Measurements from ENCODE around the gene ACAP1. TPM values are rescaled to one million over a fixed set of nuclear protein-coding genes. Genes with fewer than 3 reads are reported as not detected.

ACAP1 gene
- total RNA-seq, 1 donor from 2014 or later = 0.81 TPM

DNA sequence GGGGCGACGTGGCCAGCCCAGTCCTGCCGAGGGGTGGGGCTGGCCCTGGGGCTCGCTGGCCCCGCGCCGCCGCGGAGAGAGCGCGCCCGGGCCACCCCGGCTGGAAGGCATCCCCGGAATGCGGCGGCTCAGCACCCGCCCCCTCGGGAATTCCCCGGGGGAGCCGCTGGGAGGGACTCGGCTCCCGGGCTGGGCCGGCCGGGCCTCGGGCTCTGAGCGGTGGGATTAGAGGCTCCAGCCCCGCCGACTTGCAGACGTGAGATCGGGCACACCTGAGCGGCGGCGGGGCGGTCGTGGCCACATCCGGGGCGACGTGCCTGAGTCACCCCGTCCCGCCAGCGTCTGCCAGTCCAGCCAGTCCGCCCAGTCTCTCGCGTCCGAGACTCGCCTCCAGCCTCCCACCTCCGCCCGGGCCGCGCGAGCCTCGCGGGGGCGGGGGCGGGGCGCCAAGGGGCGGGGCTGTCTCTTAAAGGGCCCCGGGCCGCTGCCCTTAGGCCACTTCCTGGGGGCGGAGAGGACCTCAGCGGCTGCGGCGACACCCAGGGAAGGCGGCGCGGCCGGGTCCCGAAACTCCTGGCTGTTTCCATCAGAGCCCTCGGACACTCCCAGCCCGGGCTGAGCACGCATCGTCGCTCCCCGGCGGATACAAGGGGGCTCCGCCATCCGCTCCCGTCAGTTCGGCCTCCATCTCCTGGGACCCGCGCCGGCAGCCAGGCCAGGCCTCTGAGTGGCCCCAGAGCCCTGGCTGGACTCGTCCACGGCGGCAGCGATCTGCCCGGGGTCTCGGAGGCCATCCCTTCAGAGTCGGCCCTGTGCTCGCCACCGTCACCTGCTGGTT lies 15.6 kb downstream of the ACAP1 start, which contains the start of gene KCTD11:
Gene KCTD11 (plus strand): TSS at position 498 of the 838 bp plus-strand sequence.
- DNase-seq (ENCODE audit: low read depth) = no peak
- H3K4me3 ChIP-seq (ENCODE audit: low read depth, low read length) = peak within 1 kb of the TSS; percentile 80
- TF ChIP-seq, protein P1, sequence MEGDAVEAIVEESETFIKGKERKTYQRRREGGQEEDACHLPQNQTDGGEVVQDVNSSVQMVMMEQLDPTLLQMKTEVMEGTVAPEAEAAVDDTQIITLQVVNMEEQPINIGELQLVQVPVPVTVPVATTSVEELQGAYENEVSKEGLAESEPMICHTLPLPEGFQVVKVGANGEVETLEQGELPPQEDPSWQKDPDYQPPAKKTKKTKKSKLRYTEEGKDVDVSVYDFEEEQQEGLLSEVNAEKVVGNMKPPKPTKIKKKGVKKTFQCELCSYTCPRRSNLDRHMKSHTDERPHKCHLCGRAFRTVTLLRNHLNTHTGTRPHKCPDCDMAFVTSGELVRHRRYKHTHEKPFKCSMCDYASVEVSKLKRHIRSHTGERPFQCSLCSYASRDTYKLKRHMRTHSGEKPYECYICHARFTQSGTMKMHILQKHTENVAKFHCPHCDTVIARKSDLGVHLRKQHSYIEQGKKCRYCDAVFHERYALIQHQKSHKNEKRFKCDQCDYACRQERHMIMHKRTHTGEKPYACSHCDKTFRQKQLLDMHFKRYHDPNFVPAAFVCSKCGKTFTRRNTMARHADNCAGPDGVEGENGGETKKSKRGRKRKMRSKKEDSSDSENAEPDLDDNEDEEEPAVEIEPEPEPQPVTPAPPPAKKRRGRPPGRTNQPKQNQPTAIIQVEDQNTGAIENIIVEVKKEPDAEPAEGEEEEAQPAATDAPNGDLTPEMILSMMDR (conservative IDR thresholded peaks at IDR 0.05; ENCODE audit: low read depth, low read length) = no peak

DNA sequence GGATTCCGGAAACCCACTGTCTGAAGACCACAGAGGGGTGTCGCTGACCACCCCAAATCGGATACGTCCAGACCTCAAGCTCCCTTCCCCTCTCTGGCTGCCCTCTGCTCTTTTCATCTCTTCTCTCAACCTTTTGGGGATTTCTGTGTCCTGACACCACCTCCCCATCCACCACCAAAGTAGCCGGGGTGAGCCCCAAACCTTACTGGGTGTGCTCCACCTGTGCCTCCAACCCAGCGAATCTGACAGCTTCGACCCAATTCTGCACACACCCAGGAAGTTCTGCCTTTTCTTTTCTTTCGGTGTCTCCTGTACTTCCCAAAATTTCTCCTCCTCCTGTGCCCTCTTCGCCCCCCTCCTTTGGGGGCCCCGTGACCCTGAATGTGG lies 16.2 kb downstream of the ACAP1 start:
- DNase-seq (ENCODE audit: low read depth) = no peak
- TF ChIP-seq, protein P1 (conservative IDR thresholded peaks at IDR 0.05; ENCODE audit: low read depth, low read length) = peak; percentile 56

DNA sequence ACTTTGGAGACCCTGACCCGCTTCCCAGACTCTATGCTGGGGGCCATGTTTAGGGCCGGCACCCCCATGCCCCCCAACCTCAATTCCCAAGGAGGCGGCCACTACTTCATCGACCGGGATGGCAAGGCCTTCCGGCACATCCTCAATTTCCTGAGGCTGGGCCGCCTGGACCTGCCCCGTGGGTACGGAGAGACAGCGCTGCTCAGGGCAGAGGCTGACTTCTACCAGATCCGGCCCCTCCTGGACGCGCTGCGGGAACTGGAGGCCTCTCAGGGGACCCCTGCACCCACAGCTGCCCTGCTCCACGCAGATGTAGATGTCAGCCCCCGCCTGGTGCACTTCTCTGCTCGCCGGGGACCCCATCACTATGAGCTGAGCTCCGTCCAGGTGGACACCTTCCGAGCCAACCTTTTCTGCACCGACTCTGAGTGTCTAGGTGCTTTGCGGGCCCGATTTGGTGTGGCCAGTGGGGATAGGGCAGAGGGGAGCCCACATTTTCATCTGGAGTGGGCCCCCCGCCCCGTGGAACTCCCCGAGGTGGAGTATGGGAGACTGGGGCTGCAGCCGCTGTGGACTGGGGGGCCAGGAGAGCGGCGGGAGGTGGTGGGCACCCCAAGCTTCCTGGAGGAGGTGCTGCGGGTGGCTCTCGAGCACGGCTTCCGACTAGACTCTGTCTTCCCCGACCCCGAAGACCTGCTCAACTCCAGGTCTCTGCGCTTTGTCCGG lies 16.7 kb downstream of the ACAP1 start:
- TF ChIP-seq, protein P1 (conservative IDR thresholded peaks at IDR 0.05; ENCODE audit: low read depth, low read length) = no peak
- H3K4me3 ChIP-seq (ENCODE audit: low read depth, low read length) = peak overlapping the region; percentile 80
- DNase-seq (ENCODE audit: low read depth) = no peak

More for the DNA sequence above, 16.2 kb downstream of the ACAP1 start:
- H3K4me3 ChIP-seq (ENCODE audit: low read depth, low read length) = peak overlapping the region; percentile 80

DNA sequence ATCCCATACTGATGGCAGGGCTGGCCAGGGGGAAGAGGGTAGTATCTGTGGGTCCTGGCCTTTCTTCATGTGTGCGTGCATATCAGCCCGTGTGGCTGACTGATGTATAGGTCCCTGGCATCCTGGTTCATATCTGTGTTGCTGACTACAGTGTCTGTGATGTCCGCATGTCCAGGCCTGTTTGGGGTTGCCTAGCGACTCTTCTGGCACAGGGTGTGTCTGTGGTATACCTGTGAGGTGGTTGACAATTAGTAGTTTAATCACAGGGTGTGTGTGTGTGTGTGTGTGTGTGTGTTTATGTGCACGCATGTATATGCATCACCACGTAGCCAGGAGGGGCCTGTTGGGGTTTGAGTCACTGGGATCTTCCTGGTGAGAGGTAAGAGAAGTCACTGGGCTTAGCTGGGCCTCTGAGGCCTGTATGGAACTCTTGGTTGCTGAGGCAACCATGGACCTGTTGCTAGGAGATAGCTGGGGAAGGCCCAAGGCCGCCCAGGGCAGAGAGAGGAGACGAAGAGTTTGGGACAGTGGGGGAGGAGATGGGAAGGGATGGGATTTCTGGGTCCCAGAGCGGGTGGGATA lies 18.0 kb downstream of the ACAP1 start:
- TF ChIP-seq, protein P1 (conservative IDR thresholded peaks at IDR 0.05; ENCODE audit: low read depth, low read length) = no peak
- H3K4me3 ChIP-seq (ENCODE audit: low read depth, low read length) = no peak overlapping the region
- DNase-seq (ENCODE audit: low read depth) = no peak

DNA sequence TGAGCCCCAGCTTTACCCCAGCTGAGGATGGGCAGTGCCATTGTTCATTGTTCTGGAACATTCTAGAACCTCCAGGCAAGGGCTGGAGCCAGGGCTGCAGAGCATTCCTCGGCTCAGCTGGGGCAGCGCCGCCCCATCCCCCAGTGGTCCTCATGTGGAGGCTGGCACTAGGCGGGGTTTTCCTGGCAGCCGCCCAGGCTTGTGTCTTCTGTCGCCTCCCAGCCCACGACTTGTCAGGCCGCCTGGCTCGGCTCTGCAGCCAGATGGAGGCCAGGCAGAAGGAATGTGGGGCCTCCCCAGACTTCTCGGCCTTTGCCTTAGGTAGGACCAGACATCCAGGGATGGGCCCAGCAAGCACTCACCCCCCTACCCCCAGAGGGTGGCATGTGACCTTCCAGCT lies 18.7 kb downstream of the ACAP1 start, which contains the start of gene TMEM95:
Gene TMEM95 (plus strand): TSS at position 104 of the 400 bp plus-strand sequence. CDS start 49 bp downstream, at position 153.
- TF ChIP-seq, protein P1 (conservative IDR thresholded peaks at IDR 0.05; ENCODE audit: low read depth, low read length) = no peak
- DNase-seq (ENCODE audit: low read depth) = no peak
- no peak within 1 kb of the TSS for H3K4me3 ChIP-seq (ENCODE audit: low read depth, low read length)

DNA sequence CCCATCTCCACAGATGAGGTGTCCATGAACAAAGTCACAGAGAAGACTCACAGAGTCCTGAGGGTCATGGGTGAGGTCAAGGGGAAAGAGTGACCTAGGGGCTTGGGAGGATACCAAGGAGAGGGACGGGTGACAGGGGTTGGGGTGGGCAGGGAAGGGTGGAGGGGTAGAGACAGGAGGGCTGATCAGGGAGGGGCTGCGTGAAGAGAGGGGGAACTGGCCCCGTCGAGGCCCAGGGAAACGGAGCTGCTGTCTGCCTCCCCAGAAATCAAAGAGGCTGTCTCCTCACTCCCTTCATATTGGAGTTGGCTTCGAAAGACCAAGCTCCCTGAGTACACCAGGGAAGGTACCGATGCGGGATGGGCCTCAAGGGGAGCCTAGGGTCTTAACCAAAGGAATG lies 19.2 kb downstream of the ACAP1 start:
- TF ChIP-seq, protein P1 (conservative IDR thresholded peaks at IDR 0.05; ENCODE audit: low read depth, low read length) = no peak
- no peak for DNase-seq (ENCODE audit: low read depth)
- no peak overlapping the region for H3K4me3 ChIP-seq (ENCODE audit: low read depth, low read length)

All from epithelial cell of proximal tubule (primary cell).